ENCODE results near the gene GSAP.

GSAP gene

GRCh38 chr7:77271766-77272165 lies 144.4 kb downstream of the GSAP start:
- no peak for DNase-seq

- no peak for DNase-seq
These were observed 146.1 kb downstream of the GSAP start for GRCh38 chr7:77270094-77270480.

- no peak for DNase-seq
These were observed 146.6 kb downstream of the GSAP start for GRCh38 chr7:77269360-77270093.

DNA sequence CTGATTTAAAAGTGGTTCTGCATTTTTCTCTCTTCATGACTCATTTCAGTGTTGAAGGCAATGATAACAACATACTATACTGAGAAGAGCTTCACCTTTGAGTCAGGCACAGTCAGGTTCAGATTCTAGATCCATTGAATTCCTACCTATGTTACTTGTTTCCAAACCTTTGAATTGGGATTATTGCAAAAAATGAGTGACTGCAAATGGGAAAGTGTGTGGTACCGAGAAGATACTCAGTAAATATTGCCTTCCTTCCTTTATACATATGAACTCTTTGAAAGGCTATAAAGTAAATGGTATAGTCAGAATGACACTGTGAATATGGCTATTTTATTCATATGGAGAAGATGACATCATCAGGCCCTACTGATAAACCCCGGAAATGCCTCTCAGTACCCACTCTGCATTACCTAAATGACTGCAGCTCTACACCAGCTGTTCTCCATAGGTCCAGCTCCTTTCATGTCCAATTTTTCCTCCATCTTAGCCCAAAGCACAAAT lies 149.8 kb downstream of the GSAP start:
- no peak for DNase-seq

- no peak for DNase-seq
These were observed 150.5 kb downstream of the GSAP start for GRCh38 chr7:77265666-77266065.

GRCh38 chr7:77262316-77262715 lies 153.8 kb downstream of the GSAP start:
- no peak for DNase-seq

All from KG1 (cell line).